Skeletal muscle tissue (tissue), 5 donors: ENCODE data around the gene ATXN7. TPM values are rescaled to one million over a fixed set of nuclear protein-coding genes. Genes with fewer than 3 reads are reported as not detected.

Experiments used
- H3K27ac ChIP-seq: one replicate; pipeline ENCODE4 v1.7.0; 2013; ENCODE audit warnings: mild to moderate bottlenecking, low read depth, low read length, inconsistent platforms
- H3K27me3 ChIP-seq, 3 donors: one replicate each; pipeline ENCODE4 v1.7.0; 2013; ENCODE audit warnings: low read length in 3 of 3; ENCODE audit not compliant: control insufficient read depth in 3 of 3, insufficient read depth in 3 of 3
- H3K36me3 ChIP-seq, 3 donors: one replicate each; pipeline ENCODE4 v1.7.0; 2013; ENCODE audit warnings: low read length in 3 of 3; ENCODE audit not compliant: control insufficient read depth in 3 of 3, insufficient read depth in 3 of 3
- H3K4me1 ChIP-seq, 3 donors: one replicate each; pipeline ENCODE4 v1.7.0; 2013; ENCODE audit warnings: low read length in 3 of 3, mild to moderate bottlenecking in 3 of 3; ENCODE audit not compliant: control insufficient read depth in 3 of 3, insufficient read depth in 3 of 3
- H3K4me3 ChIP-seq, 3 donors: one replicate each; pipeline ENCODE4 v1.7.0; 2013; ENCODE audit warnings: low read length in 3 of 3
- H3K9ac ChIP-seq, 3 donors: one replicate each; pipeline ENCODE4 v1.7.0; 2013; ENCODE audit warnings: low read length in 3 of 3, mild to moderate bottlenecking in 3 of 3, moderate library complexity in 2 of 3, low read depth in 1 of 3
- H3K9me3 ChIP-seq, 3 donors: one replicate each; pipeline ENCODE4 v1.7.0; 2013; ENCODE audit warnings: low read length in 3 of 3; ENCODE audit not compliant: control insufficient read depth in 3 of 3
- small RNA-seq: library from RNA; depleted of rRNA; stranded (forward); fragments of <200 nt; gene quantifications from one replicate; pipeline ENCODE3, GENCODE V24; 2014
- total RNA-seq: library from RNA; depleted of rRNA; stranded (reverse); fragments of >200 nt; gene quantifications from one replicate; pipeline ENCODE4 v1.2.3, GENCODE V29; 2014
- donor health status: Osteomylitis.

Gene ATXN7
- total RNA-seq, 1 donor from 2014 or later: 8.4 TPM

DNA sequence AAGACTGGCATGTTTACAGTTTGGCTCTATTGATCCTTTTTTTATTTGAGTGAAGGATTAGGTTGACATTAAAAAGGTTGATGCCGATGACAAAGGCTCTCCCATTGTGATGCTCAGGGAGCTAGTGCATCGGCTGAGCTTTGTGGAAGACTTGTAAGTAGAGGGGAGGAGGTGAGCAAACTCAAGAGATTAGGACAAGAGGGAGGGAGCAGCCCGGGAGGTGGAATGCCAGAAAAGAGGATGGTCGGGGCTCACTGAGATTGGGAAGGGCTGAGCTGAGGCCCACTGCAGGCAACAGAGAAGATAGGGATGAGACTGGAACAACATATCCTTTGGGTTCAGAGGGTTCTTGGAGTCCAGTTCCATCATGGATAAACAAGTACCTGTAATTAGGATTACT lies 186.2 kb downstream of the ATXN7 start:
- Histone ChIP-seq H3K9me3 (no peaks in the 10 kb centered on the region), H3K9ac (no peak overlapping the region), H3K36me3 (no peaks in the 10 kb centered on the region), H3K27me3 (no peaks in the 10 kb centered on the region), H3K27ac (no peak overlapping the region), H3K4me3 (no peak overlapping the region), H3K4me1 (no peaks in the 10 kb centered on the region)

Small RNA genes within 50 kb of the gene (small RNA-seq; reads per million reads assigned to genes)
- not detected for gene SCAANT1

Other genes with a start within 250 kb of the ATXN7 start
- not detected for gene SNTN, start 211.2 kb upstream of the ATXN7 start, total RNA-seq
- not detected for gene C3orf49, start 44.6 kb upstream of the ATXN7 start, total RNA-seq
- gene THOC7, start 62 bp upstream of the ATXN7 start, total RNA-seq: 28.7 TPM
- gene SCAANT1, start 48.5 kb downstream of the ATXN7 start, total RNA-seq: not detected
- gene PSMD6, start 159.6 kb downstream of the ATXN7 start, total RNA-seq: 70.5 TPM